OCI-LY3 (cell line): ENCODE results near the gene ERN1.

Source experiments
- H2AFZ ChIP-seq: fragments of 200-600, 300-600 bp; shearing (Covaris generic); 2 replicates; pipeline ENCODE4 v1.6.0; 2014; ENCODE audit warnings: antibody characterized with exemption, low read depth, low read length
- H3K27ac ChIP-seq: fragments of 200-600, 300-600 bp; sonication (generic); 2 replicates; pipeline ENCODE4 v1.5.1; 2014; ENCODE audit warnings: mild to moderate bottlenecking, low read length, moderate library complexity, mixed read lengths
- H3K27me3 ChIP-seq: fragments of 200-600, 300-600 bp; sonication (generic); 2 replicates; pipeline ENCODE4 v1.6.1; 2014; ENCODE audit warnings: low read depth, low read length, mixed read lengths
- H3K36me3 ChIP-seq: fragments of 200-600, 300-600 bp; sonication (generic); replicated peaks from 2 replicates; pipeline ENCODE3; 2014; ENCODE audit warnings: low read depth, low read length, mixed read lengths
- H3K4me1 ChIP-seq: fragments of 300-600, 200-600 bp; sonication (generic); 2 replicates; pipeline ENCODE4 v1.6.1; 2014; ENCODE audit warnings: low read length, mixed read lengths
- H3K4me2 ChIP-seq: fragments of 200-600, 300-600 bp; sonication (generic); 2 replicates; pipeline ENCODE4 v1.6.1; 2014; ENCODE audit warnings: low read length, mixed read lengths
- H3K4me3 ChIP-seq: fragments of 300-600, 200-600 bp; sonication (generic); 2 replicates; pipeline ENCODE4 v1.5.1; 2014; ENCODE audit warnings: antibody characterized with exemption, mild to moderate bottlenecking, low read length, moderate library complexity
- H3K79me2 ChIP-seq: fragments of 300-600, 200-600 bp; shearing (Covaris generic); 2 replicates; pipeline ENCODE4 v1.6.1; 2014; ENCODE audit warnings: mild to moderate bottlenecking, low read length, mixed read lengths
- H3K9ac ChIP-seq: fragments of 300-600, 200-600 bp; shearing (Covaris generic); 2 replicates; pipeline ENCODE4 v1.6.0; 2014; ENCODE audit warnings: mild to moderate bottlenecking, low read length, moderate library complexity
- H3K9me3 ChIP-seq: fragments of 200-600, 300-600 bp; shearing (Covaris generic); 2 replicates; pipeline ENCODE4 v1.6.1; 2014; ENCODE audit warnings: low read length, mixed read lengths; ENCODE audit not compliant: insufficient read depth
- H4K20me1 ChIP-seq: fragments of 200-600, 300-600 bp; sonication (generic); 2 replicates; pipeline ENCODE4 v1.6.1; 2016; ENCODE audit warnings: low read length, mixed read lengths; ENCODE audit not compliant: insufficient read depth
- CTCF ChIP-seq: fragments of 200-600, 300-600 bp; sonication (generic); IDR thresholded peaks from 2 replicates; pipeline ENCODE4 v1.5.1; 2014; ENCODE audit warnings: antibody characterized with exemption, low read length, low read depth
- EZH2phosphoT487 ChIP-seq: fragments of 200-600 bp; shearing (Covaris generic); IDR thresholded peaks from 2 replicates; pipeline ENCODE4 v1.6.1; 2018; ENCODE audit warnings: antibody characterized with exemption, mixed run types, low read depth

Gene ERN1

GRCh38 chr17:64042700-64043485, 87.1 kb downstream of the ERN1 start:
- Histone ChIP-seq H3K27me3 (no peaks in the 10 kb centered on the region), H3K4me3 (no peak overlapping the region), H3K4me1 (no peaks in the 10 kb centered on the region), H3K9ac (no peak overlapping the region), H2AFZ (no peak overlapping the region), H4K20me1 (no peaks in the 10 kb centered on the region), H3K9me3 (no peaks in the 10 kb centered on the region), H3K27ac (no peak overlapping the region), H3K4me2 (no peak overlapping the region), H3K36me3 (peaks cover 78% of the 10 kb centered on the region), H3K79me2 (no peaks in the 10 kb centered on the region)
- TF ChIP-seq EZH2phosphoT487, result no peak
- TF ChIP-seq CTCF, result no peak

- Histone ChIP-seq H3K79me2 (no peaks in the 10 kb centered on the region), H2AFZ (no peak overlapping the region), H3K4me3 (no peak overlapping the region), H3K4me2 (no peak overlapping the region), H3K27me3 (no peaks in the 10 kb centered on the region), H3K36me3 (peaks cover 77% of the 10 kb centered on the region), H3K4me1 (no peaks in the 10 kb centered on the region), H3K9ac (no peak overlapping the region), H3K9me3 (no peaks in the 10 kb centered on the region), H4K20me1 (no peaks in the 10 kb centered on the region), H3K27ac (no peak overlapping the region)
- TF ChIP-seq EZH2phosphoT487, result no peak
Measured at GRCh38 chr17:64041912-64042311, 88.0 kb downstream of the ERN1 start.

- no peak overlapping the region for H2AFZ ChIP-seq
- H3K36me3 ChIP-seq, result peaks cover 62% of the 10 kb centered on the region
- no peak overlapping the region for H3K9ac ChIP-seq
- no peaks in the 10 kb centered on the region for H3K9me3 ChIP-seq
- no peak overlapping the region for H3K4me2 ChIP-seq
- no peaks in the 10 kb centered on the region for H3K27me3 ChIP-seq
- no peak overlapping the region for H3K27ac ChIP-seq
- no peaks in the 10 kb centered on the region for H3K79me2 ChIP-seq
- no peaks in the 10 kb centered on the region for H3K4me1 ChIP-seq
- no peak for TF ChIP-seq CTCF
- TF ChIP-seq EZH2phosphoT487, result no peak
- no peaks in the 10 kb centered on the region for H4K20me1 ChIP-seq
- no peak overlapping the region for H3K4me3 ChIP-seq
Measured at GRCh38 chr17:64040206-64040605, 89.7 kb downstream of the ERN1 start.

- H3K4me3 ChIP-seq, result no peak overlapping the region
- TF ChIP-seq CTCF (no peak), EZH2phosphoT487 (no peak)
- no peaks in the 10 kb centered on the region for H3K4me1 ChIP-seq
Measured at GRCh38 chr17:64039106-64039400, 90.9 kb downstream of the ERN1 start.

More at GRCh38 chr17:64039106-64039400, 90.9 kb downstream of the ERN1 start:
- no peaks in the 10 kb centered on the region for H3K27me3 ChIP-seq
- H3K36me3 ChIP-seq, result peaks cover 51% of the 10 kb centered on the region
- no peak overlapping the region for H3K9ac ChIP-seq
- no peak overlapping the region for H2AFZ ChIP-seq
- no peaks in the 10 kb centered on the region for H3K79me2 ChIP-seq
- no peak overlapping the region for H3K27ac ChIP-seq
- no peaks in the 10 kb centered on the region for H3K9me3 ChIP-seq
- H3K4me2 ChIP-seq, result no peak overlapping the region
- no peaks in the 10 kb centered on the region for H4K20me1 ChIP-seq
